SK-N-DZ (cell line): Measurements from ENCODE around the gene YES1. TPM values are rescaled to one million over a fixed set of nuclear protein-coding genes. Genes with fewer than 3 reads are reported as not detected.

Source experiments
- DNase-seq: peaks from one replicate; pipeline ENCODE4 v3.0.0-alpha.2; 2015; ENCODE audit warnings: low spot score
- polyA plus RNA-seq, 2 experiments: library from polyadenylated mRNA; depleted of rRNA; stranded (reverse); fragments of >200 nt; gene quantifications; 2 replicates each; pipeline ENCODE4 v1.2.3, GENCODE V29; 2014

Gene YES1
- polyA plus RNA-seq (2014; cell fraction: cytosol; rRNA removed) = 39.1 and 57.9 TPM in 2 replicates
- polyA plus RNA-seq (2014; cell fraction: nucleus; rRNA removed) = 9.3 and 19.6 TPM in 2 replicates

DNA sequence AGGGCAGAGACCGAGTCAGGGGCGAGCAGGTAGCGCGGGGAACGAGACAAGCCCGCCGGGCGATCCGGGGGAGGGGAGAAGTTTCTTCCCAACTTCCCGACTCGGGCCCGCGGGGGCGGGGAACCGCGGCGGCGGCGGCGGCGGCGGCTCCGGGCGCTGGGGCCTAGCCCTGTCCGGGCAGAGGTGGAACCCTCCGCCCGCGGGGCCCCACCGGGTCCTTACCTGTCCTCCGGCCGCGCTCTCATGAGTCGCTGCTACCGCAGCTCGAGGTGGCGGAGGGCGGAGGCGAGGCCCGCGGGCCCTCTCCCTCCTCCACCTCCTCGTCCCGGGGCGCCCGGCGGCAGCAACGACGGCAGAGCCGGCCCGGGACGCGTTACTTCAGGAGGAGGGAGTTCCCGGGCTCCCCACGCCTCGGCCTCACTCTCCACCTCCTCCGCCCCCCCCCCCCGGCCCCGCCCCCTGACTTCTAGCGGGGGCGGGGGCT, at the start of gene YES1:
YES1 (minus strand) TSS at position 351 of the 484 bp plus-strand sequence. CDS start 55,415 bp downstream, outside the sequence.
- peak; percentile 23 for DNase-seq

DNA sequence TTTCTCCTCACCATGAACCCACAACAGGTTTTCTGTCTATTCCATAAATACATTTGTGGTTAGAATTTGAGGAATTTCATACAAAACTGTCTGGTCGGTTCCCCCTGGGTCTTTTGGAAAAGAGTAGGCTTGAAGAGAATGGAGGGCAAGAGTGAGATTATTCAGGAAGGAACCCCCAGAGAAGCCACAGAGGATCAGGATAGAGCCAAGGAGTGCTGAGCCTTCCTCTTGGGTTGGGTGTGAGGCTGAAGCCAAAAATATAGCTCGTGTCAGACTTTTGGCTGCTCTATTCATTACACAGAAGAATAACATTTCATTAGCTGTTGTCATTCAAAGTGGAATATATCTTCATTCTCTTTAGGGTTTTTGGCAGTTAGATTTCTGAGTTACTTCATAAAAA, 45.9 kb upstream of the YES1 start:
- no peak for DNase-seq

DNA sequence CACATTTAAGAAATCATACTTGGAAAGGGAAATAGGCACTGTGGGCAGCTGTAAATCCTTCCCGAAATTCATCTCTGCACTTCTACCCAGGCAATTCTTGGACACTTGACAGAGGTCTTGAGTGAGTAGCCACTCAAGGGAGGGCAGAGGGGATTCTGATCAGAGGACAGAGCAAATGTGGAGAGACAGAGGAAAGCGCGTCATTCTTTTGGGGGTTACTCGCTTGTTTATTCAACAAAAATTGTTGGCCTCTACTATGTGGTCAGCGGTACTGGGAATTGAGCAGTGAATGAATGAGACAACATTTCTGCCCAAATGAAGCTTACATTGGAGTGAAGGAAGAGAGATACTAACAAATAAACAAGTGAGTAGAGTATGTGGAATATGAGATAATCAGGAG, 41.4 kb upstream of the YES1 start:
- DNase-seq = no peak

DNA sequence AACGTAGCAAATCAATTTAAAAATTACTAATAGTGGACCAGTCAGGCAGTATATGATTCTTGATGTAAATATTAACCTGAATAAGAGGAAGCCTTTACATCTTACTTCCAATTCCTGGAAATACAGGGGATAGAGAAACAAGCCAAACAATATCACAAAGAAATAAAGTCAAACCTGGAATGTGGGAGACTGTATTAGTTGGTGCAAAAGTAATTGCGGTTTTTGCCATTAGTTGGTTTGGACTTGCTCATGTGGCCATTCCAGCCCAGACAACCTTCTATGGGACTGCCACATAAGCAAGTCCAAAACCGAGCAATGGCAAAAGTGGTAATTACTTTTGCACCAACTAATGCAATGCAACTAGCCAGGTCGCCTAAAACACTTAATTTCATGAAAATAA, 38.9 kb upstream of the YES1 start:
- no peak for DNase-seq

GRCh38 chr18:849021-849420, 37.0 kb upstream of the YES1 start:
- no peak for DNase-seq

DNA sequence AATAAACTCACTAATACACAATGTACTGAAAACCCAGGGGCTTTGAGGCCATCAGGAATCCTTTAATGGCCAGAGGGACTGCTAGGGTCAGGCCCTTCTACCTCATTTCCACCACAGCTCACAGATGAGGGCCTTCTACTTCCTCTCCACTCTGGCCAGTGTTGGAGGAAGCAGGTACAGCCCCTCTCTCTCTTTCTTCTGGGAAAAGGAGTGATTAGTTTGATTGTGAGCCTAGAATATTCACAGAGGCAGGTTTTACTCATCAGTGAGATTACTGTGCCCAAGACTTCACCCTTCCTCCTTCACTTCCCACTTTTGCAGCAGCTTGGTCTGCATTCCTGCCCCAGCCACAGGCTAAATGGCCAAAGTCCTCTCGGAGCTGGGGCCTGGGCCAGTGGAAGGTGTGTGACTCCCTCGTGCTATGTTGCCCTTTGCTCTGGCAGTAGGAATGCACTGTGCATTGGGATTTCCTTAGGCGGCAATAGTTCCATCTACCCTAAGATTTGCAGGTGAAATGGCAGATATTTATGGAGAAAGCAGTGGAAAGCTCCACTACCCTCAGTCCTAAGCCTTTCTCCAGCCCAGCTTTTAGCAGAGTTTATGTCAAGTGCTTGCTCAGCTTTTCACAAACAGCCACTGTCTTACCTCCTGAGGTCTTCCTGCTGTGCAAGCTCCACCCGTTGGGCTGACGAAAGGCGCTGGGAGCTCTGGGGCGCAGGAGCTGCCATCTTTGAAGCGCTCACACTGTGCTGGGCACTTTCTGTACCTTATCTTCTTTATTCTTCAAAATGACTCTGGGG, 36.2 kb upstream of the YES1 start:
- no peak for DNase-seq

GRCh38 chr18:845152-845819, 33.2 kb upstream of the YES1 start:
- DNase-seq = no peak

- no peak for DNase-seq
Observed at GRCh38 chr18:841647-842370, 29.8 kb upstream of the YES1 start.

- DNase-seq = no peak
Observed at GRCh38 chr18:840516-840915, 28.5 kb upstream of the YES1 start.

DNA sequence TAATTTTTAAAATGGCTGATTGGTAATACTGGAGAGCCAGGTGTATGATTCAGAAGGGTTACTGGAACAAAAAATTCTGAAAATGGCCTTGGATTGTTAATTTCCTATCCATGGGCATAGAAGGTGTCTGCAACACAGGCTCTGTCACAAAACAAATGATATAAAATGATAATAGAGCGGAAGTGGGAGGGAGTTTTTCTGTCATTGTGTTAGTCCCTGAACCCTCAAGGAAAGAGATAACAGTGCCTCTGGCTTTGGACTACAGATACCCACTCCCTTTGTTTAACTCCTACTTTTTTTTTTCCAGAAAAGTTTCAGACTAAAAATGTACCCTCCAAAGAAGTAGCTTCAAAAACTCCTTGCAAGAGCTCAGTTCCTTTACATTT, 28.0 kb upstream of the YES1 start:
- no peak for DNase-seq

DNA sequence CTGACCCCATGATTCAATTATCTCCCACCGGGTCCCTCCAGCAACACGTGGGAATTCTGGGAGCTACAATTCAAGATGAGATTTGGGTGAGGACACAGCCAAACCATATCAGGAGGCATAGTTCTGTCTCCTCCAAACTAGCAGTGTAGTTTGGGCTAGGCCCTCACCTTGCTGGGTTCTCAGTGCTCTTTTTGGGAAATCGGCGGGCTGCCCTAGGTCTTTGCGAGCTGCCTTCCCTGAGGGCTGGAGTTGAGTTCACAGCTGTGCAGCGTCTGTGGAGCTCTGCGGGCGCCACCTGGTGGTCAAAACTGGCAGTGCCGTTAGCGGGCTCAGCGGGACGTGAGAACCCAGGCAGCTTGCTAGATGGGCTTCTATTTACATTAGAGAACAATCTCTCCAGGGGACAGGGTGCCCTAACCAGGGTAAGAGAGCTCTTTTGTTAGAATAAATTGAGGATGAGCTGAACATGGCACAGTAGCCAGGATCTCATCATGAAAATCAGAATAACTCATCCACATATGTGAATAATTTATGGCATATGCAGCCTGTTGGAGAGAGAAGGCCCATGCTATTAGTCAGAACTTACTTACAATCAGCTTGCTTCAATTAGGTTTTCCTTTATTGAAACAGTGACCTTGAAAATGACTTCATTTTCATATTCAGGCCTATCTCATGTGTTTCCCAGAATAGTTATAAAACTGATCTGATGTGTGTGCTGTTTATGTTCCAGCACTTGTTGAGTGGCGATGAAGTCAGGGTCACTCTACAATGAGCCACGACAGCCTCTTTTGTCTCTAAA, 27.4 kb upstream of the YES1 start:
- peak; percentile 82 for DNase-seq

- DNase-seq = no peak
Observed at GRCh38 chr18:837922-838321, 25.9 kb upstream of the YES1 start.

- no peak for DNase-seq
Observed at GRCh38 chr18:834082-834720, 22.2 kb upstream of the YES1 start.

- DNase-seq = no peak
Observed at GRCh38 chr18:833197-833596, 21.2 kb upstream of the YES1 start.

DNA sequence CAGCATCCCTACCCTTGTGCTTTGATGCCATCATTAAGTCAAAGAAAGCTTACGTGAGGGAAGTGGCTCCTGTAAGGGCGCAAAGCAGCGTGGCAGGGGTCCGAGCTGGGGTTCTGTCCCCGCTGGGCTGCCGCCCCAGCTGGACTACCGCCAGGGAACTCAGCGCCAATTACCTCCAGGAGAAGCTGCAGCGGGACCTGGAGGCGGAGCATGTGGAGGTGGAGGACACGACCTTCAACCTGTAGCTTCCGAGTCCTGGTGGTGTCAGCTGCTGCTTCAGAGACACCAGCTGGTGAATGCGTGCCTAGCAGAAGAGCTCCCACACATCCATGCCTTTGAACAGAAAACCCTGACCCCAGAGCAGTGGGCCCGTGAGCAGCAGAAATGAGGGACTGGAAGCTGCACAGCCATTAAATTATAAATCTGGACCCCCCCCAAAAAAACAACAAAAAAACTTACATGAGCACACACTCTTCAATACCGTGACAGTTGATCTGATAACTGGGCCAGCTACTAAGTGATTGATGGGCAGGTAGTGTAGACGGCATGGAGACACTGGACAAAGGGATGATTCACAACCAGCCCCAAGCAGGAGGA, 20.1 kb upstream of the YES1 start:
- peak; percentile 79 for DNase-seq

DNA sequence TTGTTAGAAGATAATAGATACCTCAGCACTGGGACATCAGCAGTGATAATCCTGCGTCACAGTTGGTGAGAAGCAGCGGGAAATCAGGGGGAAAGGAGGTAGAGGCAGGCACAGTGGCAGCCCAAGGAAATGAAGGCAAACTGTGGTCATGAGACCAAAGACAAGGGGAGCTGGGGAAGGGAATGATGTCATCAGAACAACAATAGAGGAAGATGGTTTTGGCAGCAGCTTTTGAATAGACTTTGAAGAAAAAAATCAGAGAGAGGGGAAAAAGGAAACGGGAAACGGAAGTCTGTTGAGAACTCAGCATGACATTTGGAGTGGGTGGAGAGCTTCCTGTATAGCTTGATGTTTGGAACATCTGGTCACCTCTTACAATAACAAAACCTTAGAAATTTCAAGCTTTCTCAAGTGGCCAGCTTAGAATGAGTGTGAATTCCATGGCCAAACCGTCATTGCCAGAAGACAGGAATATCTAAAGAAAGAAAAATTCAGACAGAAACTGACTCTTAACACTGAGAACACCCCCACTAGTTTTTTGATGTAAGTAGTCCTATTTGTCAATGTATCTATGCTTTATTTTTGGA, 18.4 kb upstream of the YES1 start:
- no peak for DNase-seq

GRCh38 chr18:829432-829831, 17.4 kb upstream of the YES1 start:
- DNase-seq = no peak

GRCh38 chr18:827093-827677, 15.1 kb upstream of the YES1 start:
- DNase-seq = no peak

- DNase-seq = no peak
Observed at GRCh38 chr18:825891-826585, 14.0 kb upstream of the YES1 start.
